GM12878 (cell line): ENCODE measurements around the gene MEDAG.

Source experiments
- EZH2 ChIP-seq: IDR thresholded peaks from 2 replicates; pipeline ENCODE4 v1.6.1; 2012; ENCODE audit warnings: low read depth, mild to moderate bottlenecking, control low read depth, inconsistent platforms, low read length, borderline replicate concordance; ENCODE audit not compliant: control insufficient read depth
- KDM1A ChIP-seq: fragments of 200-600 bp; sonication (generic); IDR thresholded peaks from 2 replicates; pipeline ENCODE4 v1.6.1; 2016; ENCODE audit warnings: borderline replicate concordance
- NFYB ChIP-seq: IDR thresholded peaks from 2 replicates; pipeline ENCODE4 v1.6.1; 2011; ENCODE audit warnings: low read depth, mild to moderate bottlenecking, low read length, improper control_type of control experiment, moderate library complexity; ENCODE audit not compliant: insufficient read depth
- POU2F2 ChIP-seq: IDR thresholded peaks from 3 replicates; pipeline ENCODE4 v1.6.1; 2011; ENCODE audit warnings: low read depth, mild to moderate bottlenecking, low read length, borderline replicate concordance
- TCF12 ChIP-seq: IDR thresholded peaks from 2 replicates; pipeline ENCODE4 v1.6.1; 2011; ENCODE audit warnings: low read depth, mild to moderate bottlenecking, low read length
- YY1 ChIP-seq: IDR thresholded peaks from 2 replicates; pipeline ENCODE4 v1.6.1; 2011; ENCODE audit warnings: low read depth, mild to moderate bottlenecking, low read length
- ZZZ3 ChIP-seq: IDR thresholded peaks from 2 replicates; pipeline ENCODE4 v1.6.1; 2011; ENCODE audit warnings: low read depth; ENCODE audit not compliant: control insufficient read depth, insufficient read length
- TF ChIP-seq, protein P1 (sequence below), 3 experiments: IDR thresholded peaks in 2 of 3; conservative IDR thresholded peaks in 1 of 3; 2 replicates each; pipeline ENCODE4 v1.5.1; 2011; ENCODE audit warnings: low read depth in 3 of 3, low read length in 3 of 3, mild to moderate bottlenecking in 3 of 3, control low read depth in 2 of 3, moderate library complexity in 2 of 3, inconsistent platforms in 1 of 3, mixed read lengths in 1 of 3; ENCODE audit not compliant: control insufficient read depth in 2 of 3, insufficient read depth in 1 of 3; ENCODE audit errors: extremely low read depth in 1 of 3
- TF ChIP-seq, protein P2 (sequence below): IDR thresholded peaks from 2 replicates; pipeline ENCODE4 v1.6.1; 2012; ENCODE audit warnings: low read depth, low read length, improper control_type of control experiment

DNA sequence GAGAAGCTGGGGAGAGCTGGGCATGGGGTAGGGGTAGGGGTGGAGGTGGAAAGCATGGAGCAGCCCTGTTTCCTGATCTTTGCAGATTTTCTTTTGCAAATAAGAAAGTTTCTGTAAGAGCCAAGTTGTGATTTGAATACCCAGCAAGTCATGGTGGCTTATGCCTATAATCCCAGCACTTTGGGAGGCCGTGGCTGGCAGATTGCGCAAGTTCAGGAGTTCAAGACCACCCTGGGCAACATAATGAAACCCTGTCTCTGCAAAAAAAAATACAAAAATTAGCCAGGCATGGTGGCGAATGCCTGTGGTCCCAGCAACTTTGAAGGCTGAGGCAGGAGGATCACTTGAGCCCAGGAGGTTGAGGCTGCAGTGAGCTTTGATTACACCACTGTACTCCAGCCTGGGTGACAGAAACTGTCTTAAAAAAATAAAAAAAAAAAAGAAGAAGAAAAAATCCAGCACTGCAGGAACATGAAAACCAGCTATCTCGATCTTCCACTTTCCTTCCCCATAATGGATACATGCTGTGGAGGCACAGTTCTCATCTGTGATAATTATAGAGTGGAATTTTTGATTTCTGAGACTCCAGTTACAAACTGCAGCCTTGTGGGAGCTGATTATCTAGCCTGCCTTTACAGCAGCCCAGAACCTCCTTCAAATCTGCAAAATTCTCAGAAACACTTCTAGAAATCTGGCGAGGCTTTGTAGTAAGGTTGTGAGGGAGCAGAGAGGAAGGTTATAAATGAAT, 14.3 kb downstream of the MEDAG start:
- TF ChIP-seq EZH2 (no peak), ZZZ3 (no peak), KDM1A (no peak), POU2F2 (no peak), NFYB (no peak), YY1 (no peak), TCF12 (no peak)
- TF ChIP-seq, protein P1, sequence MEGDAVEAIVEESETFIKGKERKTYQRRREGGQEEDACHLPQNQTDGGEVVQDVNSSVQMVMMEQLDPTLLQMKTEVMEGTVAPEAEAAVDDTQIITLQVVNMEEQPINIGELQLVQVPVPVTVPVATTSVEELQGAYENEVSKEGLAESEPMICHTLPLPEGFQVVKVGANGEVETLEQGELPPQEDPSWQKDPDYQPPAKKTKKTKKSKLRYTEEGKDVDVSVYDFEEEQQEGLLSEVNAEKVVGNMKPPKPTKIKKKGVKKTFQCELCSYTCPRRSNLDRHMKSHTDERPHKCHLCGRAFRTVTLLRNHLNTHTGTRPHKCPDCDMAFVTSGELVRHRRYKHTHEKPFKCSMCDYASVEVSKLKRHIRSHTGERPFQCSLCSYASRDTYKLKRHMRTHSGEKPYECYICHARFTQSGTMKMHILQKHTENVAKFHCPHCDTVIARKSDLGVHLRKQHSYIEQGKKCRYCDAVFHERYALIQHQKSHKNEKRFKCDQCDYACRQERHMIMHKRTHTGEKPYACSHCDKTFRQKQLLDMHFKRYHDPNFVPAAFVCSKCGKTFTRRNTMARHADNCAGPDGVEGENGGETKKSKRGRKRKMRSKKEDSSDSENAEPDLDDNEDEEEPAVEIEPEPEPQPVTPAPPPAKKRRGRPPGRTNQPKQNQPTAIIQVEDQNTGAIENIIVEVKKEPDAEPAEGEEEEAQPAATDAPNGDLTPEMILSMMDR (IDR thresholded peaks at IDR 0.05 in 2 of 3, conservative IDR thresholded peaks at IDR 0.05 in 1 of 3; ENCODE audit: control insufficient read depth in 2 of 3, extremely low read depth in 1 of 3, insufficient read depth in 1 of 3, low read depth in 3 of 3, low read length in 3 of 3): no peak
- TF ChIP-seq, protein P2, sequence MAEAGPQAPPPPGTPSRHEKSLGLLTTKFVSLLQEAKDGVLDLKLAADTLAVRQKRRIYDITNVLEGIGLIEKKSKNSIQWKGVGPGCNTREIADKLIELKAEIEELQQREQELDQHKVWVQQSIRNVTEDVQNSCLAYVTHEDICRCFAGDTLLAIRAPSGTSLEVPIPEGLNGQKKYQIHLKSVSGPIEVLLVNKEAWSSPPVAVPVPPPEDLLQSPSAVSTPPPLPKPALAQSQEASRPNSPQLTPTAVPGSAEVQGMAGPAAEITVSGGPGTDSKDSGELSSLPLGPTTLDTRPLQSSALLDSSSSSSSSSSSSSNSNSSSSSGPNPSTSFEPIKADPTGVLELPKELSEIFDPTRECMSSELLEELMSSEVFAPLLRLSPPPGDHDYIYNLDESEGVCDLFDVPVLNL: no peak
